Measurements from ENCODE around the gene KCNQ5. TPM values are rescaled to one million over a fixed set of nuclear protein-coding genes. Genes with fewer than 3 reads are reported as not detected.

The KCNQ5 gene
- total RNA-seq, 3 donors from 2014 or later (not counting 1 experiment from before 2014, with no cell fraction given) = 8.2 to 9.7 (median 8.7) TPM

GRCh38 chr6:72739368-72739779, 117.5 kb downstream of the KCNQ5 start:
- Mint-ChIP-seq H3K27ac (peak overlapping the region; percentile 60 to 74), H3K9me3 (no peaks in the 10 kb centered on the region), H3K4me3 (peak overlapping the region; percentile 82), H3K27me3 (ENCODE audit: low read depth in 2 of 2) (no peaks in the 10 kb centered on the region), H3K4me1 (peaks cover 42 to 43% of the 10 kb centered on the region in 2 donors), H3K36me3 (no peaks in the 10 kb centered on the region)
- 13% methylated on average over 2 of the region's 3 CpGs for WGBS (ENCODE audit: insufficient coverage)
- ATAC-seq = peak in 2 of 3 donors; percentile 43 to 50
- TF ChIP-seq CTCF (IDR thresholded peaks at IDR 0.05) = no peak
- Histone ChIP-seq H3K9me3 (ENCODE audit: control insufficient read depth, insufficient read depth, low read length) (no peaks in the 10 kb centered on the region), H3K4me3 (ENCODE audit: low read length) (no peak overlapping the region), H3K27me3 (ENCODE audit: control insufficient read depth, insufficient read depth, low read length) (no peaks in the 10 kb centered on the region), H3K27ac (ENCODE audit: low read length) (no peak overlapping the region), H3K36me3 (ENCODE audit: control insufficient read depth, insufficient read depth, low read length) (no peaks in the 10 kb centered on the region), H3K4me1 (ENCODE audit: control insufficient read depth, insufficient read depth, low read length) (peaks cover 13% of the 10 kb centered on the region)
- intact Hi-C loops (cut with micrococcal nuclease) = no loop called here
- no peak for DNase-seq

- H3K9me3 Mint-ChIP-seq = no peaks in the 10 kb centered on the region
- no peaks in the 10 kb centered on the region for H3K36me3 Mint-ChIP-seq
- DNase-seq (no peak), ATAC-seq (no peak)
- intact Hi-C loops (cut with micrococcal nuclease) = no loop called here
- no peak overlapping the region for H3K27ac ChIP-seq (ENCODE audit: low read length)
- peaks cover 13% of the 10 kb centered on the region for H3K4me1 ChIP-seq (ENCODE audit: control insufficient read depth, insufficient read depth, low read length)
- H3K27ac Mint-ChIP-seq = peak overlapping the region; percentile 57 to 60
- H3K27me3 Mint-ChIP-seq (ENCODE audit: low read depth in 2 of 2) = no peaks in the 10 kb centered on the region
- TF ChIP-seq CTCF (IDR thresholded peaks at IDR 0.05) = no peak
- WGBS (ENCODE audit: insufficient coverage) = 43% methylated on average over 2 of the region's 2 CpGs
- H3K9me3 ChIP-seq (ENCODE audit: control insufficient read depth, insufficient read depth, low read length) = no peaks in the 10 kb centered on the region
- H3K36me3 ChIP-seq (ENCODE audit: control insufficient read depth, insufficient read depth, low read length) = no peaks in the 10 kb centered on the region
- H3K4me1 Mint-ChIP-seq = peaks cover 42 to 43% of the 10 kb centered on the region in 2 donors
- peak overlapping the region; percentile 47 for H3K4me3 Mint-ChIP-seq
- no peak overlapping the region for H3K4me3 ChIP-seq (ENCODE audit: low read length)
- H3K27me3 ChIP-seq (ENCODE audit: control insufficient read depth, insufficient read depth, low read length) = no peaks in the 10 kb centered on the region
These were observed 118.3 kb downstream of the KCNQ5 start for GRCh38 chr6:72740135-72740534.

GRCh38 chr6:72741083-72741482, 119.2 kb downstream of the KCNQ5 start:
- 62% methylated on average over 3 of the region's 3 CpGs for WGBS (ENCODE audit: insufficient coverage)
- no peaks in the 10 kb centered on the region for H3K36me3 ChIP-seq (ENCODE audit: control insufficient read depth, insufficient read depth, low read length)
- no peak for DNase-seq
- intact Hi-C loops (cut with micrococcal nuclease) = no loop called here
- H3K9me3 Mint-ChIP-seq = no peaks in the 10 kb centered on the region
- TF ChIP-seq CTCF (IDR thresholded peaks at IDR 0.05) = no peak
- no peaks in the 10 kb centered on the region for H3K27me3 Mint-ChIP-seq (ENCODE audit: low read depth in 2 of 2)
- ATAC-seq = peak in 1 of 3 donors; percentile 48
- H3K27ac Mint-ChIP-seq = peak overlapping the region; percentile 39 to 60
- H3K9me3 ChIP-seq (ENCODE audit: control insufficient read depth, insufficient read depth, low read length) = no peaks in the 10 kb centered on the region
- no peak overlapping the region for H3K27ac ChIP-seq (ENCODE audit: low read length)
- H3K36me3 Mint-ChIP-seq = no peaks in the 10 kb centered on the region
- H3K4me1 Mint-ChIP-seq = peaks cover 42 to 43% of the 10 kb centered on the region in 2 donors
- no peak overlapping the region for H3K4me3 ChIP-seq (ENCODE audit: low read length)
- no peaks in the 10 kb centered on the region for H3K27me3 ChIP-seq (ENCODE audit: control insufficient read depth, insufficient read depth, low read length)
- H3K4me3 Mint-ChIP-seq = peak overlapping the region; percentile 47
- peaks cover 13% of the 10 kb centered on the region for H3K4me1 ChIP-seq (ENCODE audit: control insufficient read depth, insufficient read depth, low read length)

DNA sequence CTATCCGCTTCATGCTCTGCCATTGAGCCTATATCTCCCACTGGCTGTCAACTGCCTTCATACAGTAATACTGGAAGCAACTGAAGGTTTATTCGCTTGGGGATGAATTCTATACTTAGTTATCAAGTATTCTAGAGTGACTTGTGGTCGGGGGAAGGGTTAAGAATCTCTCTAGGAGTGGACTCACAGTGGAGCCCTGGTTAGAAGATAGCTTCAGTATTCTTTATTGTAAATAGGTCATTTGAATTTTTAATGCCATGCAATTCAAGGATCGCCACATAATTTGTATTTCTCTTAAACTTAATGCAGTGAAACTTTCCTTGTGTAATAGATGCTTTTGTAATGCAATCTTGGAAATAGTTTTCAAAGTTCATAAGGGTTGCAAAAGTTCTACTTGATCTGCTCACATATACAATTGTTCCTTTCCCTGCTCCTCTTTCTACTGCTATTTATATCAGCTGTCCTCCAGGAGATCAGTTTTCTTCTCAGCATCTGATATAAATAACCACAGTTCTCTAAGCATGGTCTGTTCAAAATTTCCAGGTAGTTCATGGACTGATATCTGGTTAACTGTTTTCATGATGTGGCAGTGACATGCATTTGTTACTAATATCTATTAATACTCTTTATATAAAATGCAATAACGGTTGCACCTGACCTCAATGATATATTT, 120.3 kb downstream of the KCNQ5 start:
- no peak for TF ChIP-seq CTCF (IDR thresholded peaks at IDR 0.05)
- H3K9me3 ChIP-seq (ENCODE audit: control insufficient read depth, insufficient read depth, low read length) = no peaks in the 10 kb centered on the region
- Mint-ChIP-seq H3K27ac (peak overlapping the region; percentile 39 to 60), H3K27me3 (ENCODE audit: low read depth in 2 of 2) (no peaks in the 10 kb centered on the region), H3K4me3 (no peak overlapping the region), H3K4me1 (peaks cover 42 to 43% of the 10 kb centered on the region in 2 donors), H3K9me3 (no peaks in the 10 kb centered on the region), H3K36me3 (no peaks in the 10 kb centered on the region)
- H3K27ac ChIP-seq (ENCODE audit: low read length) = no peak overlapping the region
- intact Hi-C loops (cut with micrococcal nuclease) = no loop called here
- H3K27me3 ChIP-seq (ENCODE audit: control insufficient read depth, insufficient read depth, low read length) = no peaks in the 10 kb centered on the region
- no peak overlapping the region for H3K4me3 ChIP-seq (ENCODE audit: low read length)
- no peaks in the 10 kb centered on the region for H3K36me3 ChIP-seq (ENCODE audit: control insufficient read depth, insufficient read depth, low read length)
- WGBS (ENCODE audit: insufficient coverage) = 100% methylated on average over 3 of the region's 5 CpGs
- peaks cover 13% of the 10 kb centered on the region for H3K4me1 ChIP-seq (ENCODE audit: control insufficient read depth, insufficient read depth, low read length)
- DNase-seq (no peak), ATAC-seq (no peak)
